Tibial nerve (tissue), 3 donors: ENCODE data around the gene RAB11A.

Experiments used
- CTCF ChIP-seq, 5 experiments: fragments of 200-600 bp in 3 of 5; fragments of 450-650 bp in 2 of 5; sonication (generic) in 3 of 5; IDR thresholded peaks; one replicate each; pipeline ENCODE4 v1.5.1; 2016 to 2019; ENCODE audit warnings: antibody characterized with exemption in 5 of 5, mild to moderate bottlenecking in 3 of 5, moderate library complexity in 2 of 5
- POLR2A ChIP-seq, 2 donors: fragments of 450-650 bp; IDR thresholded peaks; one replicate each; pipeline ENCODE4 v1.6.1; 2017; ENCODE audit warnings: antibody characterized with exemption in 2 of 2, mild to moderate bottlenecking in 2 of 2, moderate library complexity in 2 of 2

- TF ChIP-seq CTCF (IDR thresholded peaks at IDR 0.05) = no peak
- TF ChIP-seq POLR2A (IDR thresholded peaks at IDR 0.05) = no peak
Observed at GRCh38 chr15:65870889-65871533, 1.7 kb downstream of the RAB11A start.
